ENCODE results near the gene FIGNL1. TPM values are rescaled to one million over a fixed set of nuclear protein-coding genes. Genes with fewer than 3 reads are reported as not detected.
A peak's percentile ranks its signal among the peaks of the same experiment; 100 is the strongest.

The FIGNL1 gene
- 28.9 and 38.4 TPM in 2 replicates for total RNA-seq (2014; rRNA removed; shearing (Covaris generic))

- H3K4me3 ChIP-seq, result peak within 1 kb of the TSS; percentile 72
- peaks cover 28% of the 10 kb centered on the region for H3K36me3 ChIP-seq
- DNase-seq (ENCODE audit: low read depth in 1 of 2, low spot score in 2 of 2), result peak; percentile 56 to 65
- peaks cover 19% of the 10 kb centered on the region for H3K4me1 ChIP-seq (replicated peaks)
- peak within 1 kb of the TSS; percentile 52 for H3K27ac ChIP-seq
- H3K27me3 ChIP-seq (replicated peaks), result no peaks in the 10 kb centered on the region
- H3K9me3 ChIP-seq (replicated peaks), result no peaks in the 10 kb centered on the region
These were observed at the start of gene FIGNL1 for GRCh38 chr7:50449881-50450589. TSS of gene FIGNL1 (minus strand) at chr7:50450350. CDS start at chr7:50447287, 3,063 bp downstream.

GRCh38 chr7:50499092-50499491, 48.9 kb upstream of the FIGNL1 start:
- H3K36me3 ChIP-seq, result no peaks in the 10 kb centered on the region
- DNase-seq (ENCODE audit: low read depth in 1 of 2, low spot score in 2 of 2), result no peak
- no peaks in the 10 kb centered on the region for H3K9me3 ChIP-seq (replicated peaks)
- H3K4me1 ChIP-seq (replicated peaks), result no peaks in the 10 kb centered on the region
- no peaks in the 10 kb centered on the region; the same call in 1 of the 2 replicates for H3K27me3 ChIP-seq (replicated peaks)
- H3K4me3 ChIP-seq, result no peak overlapping the region
- no peak overlapping the region for H3K27ac ChIP-seq

GRCh38 chr7:50497968-50498367, 47.8 kb upstream of the FIGNL1 start:
- Histone ChIP-seq H3K36me3 (no peaks in the 10 kb centered on the region), H3K4me3 (no peak overlapping the region), H3K4me1 (replicated peaks) (no peaks in the 10 kb centered on the region), H3K27me3 (replicated peaks) (no peaks in the 10 kb centered on the region; the same call in 1 of the 2 replicates), H3K9me3 (replicated peaks) (no peaks in the 10 kb centered on the region), H3K27ac (no peak overlapping the region)
- no peak for DNase-seq (ENCODE audit: low read depth in 1 of 2, low spot score in 2 of 2)

GRCh38 chr7:50497068-50497642, 47.0 kb upstream of the FIGNL1 start:
- DNase-seq (ENCODE audit: low read depth in 1 of 2, low spot score in 2 of 2), result no peak

DNA sequence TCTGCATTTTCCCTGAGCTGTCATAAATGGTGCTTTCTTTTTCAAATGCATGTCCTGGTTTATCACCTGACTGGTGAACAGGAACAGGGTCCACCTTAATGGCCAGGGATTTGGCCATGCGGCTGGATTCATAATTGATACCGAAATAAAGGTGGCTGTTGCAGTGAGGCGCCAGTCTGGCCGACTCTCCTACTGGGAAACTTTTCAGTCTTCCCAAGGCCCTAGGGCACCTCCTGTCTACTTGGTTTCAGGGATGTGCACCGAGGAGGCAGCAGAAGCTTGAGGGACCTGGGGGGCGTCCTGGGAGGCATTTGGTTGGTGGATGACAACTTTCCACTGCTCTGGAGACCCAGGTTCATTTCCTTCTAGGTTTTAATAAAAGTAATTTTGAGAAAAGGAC, 46.4 kb upstream of the FIGNL1 start:
- Histone ChIP-seq H3K9me3 (replicated peaks) (no peaks in the 10 kb centered on the region), H3K36me3 (no peaks in the 10 kb centered on the region), H3K4me1 (replicated peaks) (no peaks in the 10 kb centered on the region), H3K4me3 (no peak overlapping the region), H3K27ac (no peak overlapping the region), H3K27me3 (replicated peaks) (no peaks in the 10 kb centered on the region; the same call in 1 of the 2 replicates)
- no peak for DNase-seq (ENCODE audit: low read depth in 1 of 2, low spot score in 2 of 2)

More at GRCh38 chr7:50497068-50497642, 47.0 kb upstream of the FIGNL1 start:
- no peaks in the 10 kb centered on the region for H3K9me3 ChIP-seq (replicated peaks)
- H3K4me3 ChIP-seq, result no peak overlapping the region
- H3K27ac ChIP-seq, result no peak overlapping the region
- H3K36me3 ChIP-seq, result no peaks in the 10 kb centered on the region
- no peaks in the 10 kb centered on the region; the same call in 1 of the 2 replicates for H3K27me3 ChIP-seq (replicated peaks)
- no peaks in the 10 kb centered on the region for H3K4me1 ChIP-seq (replicated peaks)

DNA sequence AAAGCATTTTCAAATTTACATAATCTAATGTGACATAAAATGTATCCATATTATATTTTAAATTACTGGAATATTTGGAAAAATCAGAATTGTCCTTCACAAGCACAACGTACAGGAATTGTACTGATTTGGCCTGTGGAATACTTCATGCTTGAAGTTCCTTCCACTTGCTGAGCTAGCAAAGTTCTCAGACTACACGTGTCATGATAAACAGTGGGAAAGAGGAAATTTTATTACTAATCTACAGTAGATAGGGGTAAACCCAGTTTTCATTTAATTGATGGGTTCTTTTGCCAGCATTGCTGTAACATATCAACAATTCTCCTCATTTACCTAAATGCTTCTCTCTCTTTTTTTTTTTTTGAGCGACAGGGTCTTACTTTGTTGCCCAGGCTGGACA, 45.6 kb upstream of the FIGNL1 start:
- Histone ChIP-seq H3K4me3 (no peak overlapping the region), H3K36me3 (no peaks in the 10 kb centered on the region), H3K4me1 (replicated peaks) (no peaks in the 10 kb centered on the region), H3K27ac (no peak overlapping the region), H3K9me3 (replicated peaks) (no peaks in the 10 kb centered on the region), H3K27me3 (replicated peaks) (peaks cover 3% of the 10 kb centered on the region; the same call in 1 of the 2 replicates)
- DNase-seq (ENCODE audit: low read depth in 1 of 2, low spot score in 2 of 2), result no peak

- no peaks in the 10 kb centered on the region for H3K36me3 ChIP-seq
- no peak overlapping the region for H3K4me3 ChIP-seq
- H3K9me3 ChIP-seq (replicated peaks), result no peaks in the 10 kb centered on the region
- no peak overlapping the region for H3K27ac ChIP-seq
- no peaks in the 10 kb centered on the region for H3K4me1 ChIP-seq (replicated peaks)
- DNase-seq (ENCODE audit: low read depth in 1 of 2, low spot score in 2 of 2), result no peak
- H3K27me3 ChIP-seq (replicated peaks), result peaks cover 3% of the 10 kb centered on the region; the same call in 1 of the 2 replicates
These were observed 42.8 kb upstream of the FIGNL1 start for GRCh38 chr7:50492770-50493519.

GRCh38 chr7:50491943-50492342, 41.8 kb upstream of the FIGNL1 start:
- H3K9me3 ChIP-seq (replicated peaks), result no peaks in the 10 kb centered on the region
- H3K27ac ChIP-seq, result no peak overlapping the region
- no peak for DNase-seq (ENCODE audit: low read depth in 1 of 2, low spot score in 2 of 2)
- H3K4me3 ChIP-seq, result no peak overlapping the region
- H3K4me1 ChIP-seq (replicated peaks), result no peaks in the 10 kb centered on the region
- H3K36me3 ChIP-seq, result no peaks in the 10 kb centered on the region
- peaks cover 3% of the 10 kb centered on the region; the same call in 1 of the 2 replicates for H3K27me3 ChIP-seq (replicated peaks)

DNA sequence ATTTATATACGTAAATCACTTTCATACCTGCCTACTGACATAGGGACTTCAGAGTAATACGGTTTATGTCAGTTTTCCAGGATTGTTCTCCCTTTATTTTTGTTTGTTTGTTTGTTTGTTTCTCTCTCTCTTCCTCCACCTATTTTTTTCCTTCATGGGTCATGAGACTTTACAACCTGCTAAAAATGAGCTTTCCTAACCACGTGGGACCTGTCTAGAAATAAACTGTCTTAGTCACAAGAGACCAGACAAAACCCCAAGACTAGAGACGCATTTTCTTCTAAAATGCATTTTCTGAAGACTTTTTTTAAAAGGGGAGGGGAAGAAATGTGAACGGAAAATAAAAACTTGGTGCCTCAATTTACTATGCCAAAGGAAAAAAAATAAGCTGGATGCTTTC, 41.1 kb upstream of the FIGNL1 start:
- no peaks in the 10 kb centered on the region for H3K9me3 ChIP-seq (replicated peaks)
- H3K4me3 ChIP-seq, result no peak overlapping the region
- H3K27me3 ChIP-seq (replicated peaks), result peaks cover 3% of the 10 kb centered on the region; the same call in 1 of the 2 replicates
- H3K36me3 ChIP-seq, result no peaks in the 10 kb centered on the region
- no peak overlapping the region for H3K27ac ChIP-seq
- DNase-seq (ENCODE audit: low read depth in 1 of 2, low spot score in 2 of 2), result no peak
- no peaks in the 10 kb centered on the region for H3K4me1 ChIP-seq (replicated peaks)

DNA sequence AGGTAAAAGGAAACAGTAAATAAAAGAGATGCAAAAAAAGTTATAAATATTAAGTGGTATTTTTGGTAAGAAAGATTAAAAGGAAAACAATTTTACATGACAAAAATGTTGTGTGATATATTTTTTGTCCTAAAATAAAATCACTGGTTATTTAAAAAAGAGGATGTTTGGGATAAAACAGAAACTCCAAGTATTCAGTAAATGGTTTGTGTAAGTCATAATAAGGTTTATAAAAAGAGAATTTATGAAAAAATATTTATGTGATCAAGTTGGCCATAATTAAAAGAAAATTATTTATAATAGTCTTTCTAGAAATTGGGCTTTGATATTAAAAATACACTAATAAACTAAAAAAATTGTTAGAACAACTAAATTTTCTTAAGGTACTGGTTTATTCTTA, 38.2 kb upstream of the FIGNL1 start:
- H3K27ac ChIP-seq, result no peak overlapping the region
- H3K36me3 ChIP-seq, result no peaks in the 10 kb centered on the region
- DNase-seq (ENCODE audit: low read depth in 1 of 2, low spot score in 2 of 2), result no peak
- no peak overlapping the region for H3K4me3 ChIP-seq
- H3K9me3 ChIP-seq (replicated peaks), result no peaks in the 10 kb centered on the region
- peaks cover 3% of the 10 kb centered on the region; the same call in 1 of the 2 replicates for H3K27me3 ChIP-seq (replicated peaks)
- H3K4me1 ChIP-seq (replicated peaks), result no peaks in the 10 kb centered on the region

- peaks cover 3% of the 10 kb centered on the region; the same call in 1 of the 2 replicates for H3K27me3 ChIP-seq (replicated peaks)
- H3K4me1 ChIP-seq (replicated peaks), result no peaks in the 10 kb centered on the region
- no peaks in the 10 kb centered on the region for H3K9me3 ChIP-seq (replicated peaks)
- no peak overlapping the region for H3K27ac ChIP-seq
- no peak for DNase-seq (ENCODE audit: low read depth in 1 of 2, low spot score in 2 of 2)
- H3K4me3 ChIP-seq, result no peak overlapping the region
- no peaks in the 10 kb centered on the region for H3K36me3 ChIP-seq
These were observed 36.4 kb upstream of the FIGNL1 start for GRCh38 chr7:50486512-50486911.

GRCh38 chr7:50481867-50482266, 31.7 kb upstream of the FIGNL1 start:
- Histone ChIP-seq H3K4me3 (no peak overlapping the region), H3K4me1 (replicated peaks) (no peaks in the 10 kb centered on the region), H3K27ac (no peak overlapping the region), H3K36me3 (no peaks in the 10 kb centered on the region), H3K27me3 (replicated peaks) (no peaks in the 10 kb centered on the region; the same call in 1 of the 2 replicates), H3K9me3 (replicated peaks) (no peaks in the 10 kb centered on the region)
- no peak for DNase-seq (ENCODE audit: low read depth in 1 of 2, low spot score in 2 of 2)

DNA sequence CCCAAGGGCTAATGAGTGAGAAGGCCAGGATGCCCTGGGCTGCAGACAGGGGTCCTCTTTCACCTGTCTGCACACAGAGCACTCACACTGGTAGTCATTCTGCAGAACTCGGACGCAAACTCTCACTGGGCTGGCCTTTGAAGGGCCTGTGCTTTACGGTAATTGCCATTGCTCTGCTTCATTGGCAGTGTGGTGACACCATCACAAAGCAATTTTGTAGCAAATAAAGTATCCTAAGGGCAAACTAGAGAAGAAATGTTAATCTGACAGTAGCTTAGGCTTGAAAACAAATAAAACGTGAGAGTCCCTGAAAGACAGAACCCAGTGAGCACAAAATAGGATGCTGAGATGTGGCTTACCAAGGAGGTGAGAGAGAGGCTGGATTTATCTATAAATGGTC, 30.6 kb upstream of the FIGNL1 start:
- H3K27ac ChIP-seq, result no peak overlapping the region
- no peak overlapping the region for H3K4me3 ChIP-seq
- H3K9me3 ChIP-seq (replicated peaks), result no peaks in the 10 kb centered on the region
- DNase-seq (ENCODE audit: low read depth in 1 of 2, low spot score in 2 of 2), result no peak
- H3K36me3 ChIP-seq, result no peaks in the 10 kb centered on the region
- no peaks in the 10 kb centered on the region for H3K4me1 ChIP-seq (replicated peaks)
- H3K27me3 ChIP-seq (replicated peaks), result no peaks in the 10 kb centered on the region; the same call in 1 of the 2 replicates

Data from SJSA1 (cell line).